Smooth muscle cell (in vitro differentiated cells): Measurements from ENCODE around the gene CASTOR1. TPM values are rescaled to one million over a fixed set of nuclear protein-coding genes. Genes with fewer than 3 reads are reported as not detected.

Experiments
- DNase-seq: peaks from one replicate; lab custom pipeline; 2025; ENCODE audit not compliant: unreplicated experiment; lab: John Stamatoyannopoulos, UW
- H2AFZ ChIP-seq: fragments of 200-600 bp; sonication (generic); 2 replicates; pipeline ENCODE4 v1.6.0; 2016; ENCODE audit warnings: antibody characterized with exemption, low read depth, mild to moderate bottlenecking
- H3F3A ChIP-seq: fragments of 200-600 bp; sonication (generic); 2 replicates; pipeline ENCODE4 v1.6.0; 2017; ENCODE audit warnings: antibody characterized with exemption, low read depth
- H3K27ac ChIP-seq: fragments of 200-600 bp; sonication (generic); 2 replicates; pipeline ENCODE4 v1.5.1; 2016; ENCODE audit warnings: low read depth, mild to moderate bottlenecking
- H3K27me3 ChIP-seq: fragments of 200-600 bp; sonication (generic); 2 replicates; pipeline ENCODE4 v1.6.1; 2016; ENCODE audit warnings: low read depth, mild to moderate bottlenecking
- H3K36me3 ChIP-seq: fragments of 200-600 bp; sonication (generic); 2 replicates; pipeline ENCODE4 v1.5.1; 2016; ENCODE audit warnings: low read depth
- H3K4me1 ChIP-seq: fragments of 200-600 bp; sonication (generic); 2 replicates; pipeline ENCODE4 v1.5.1; 2016; ENCODE audit warnings: low read depth
- H3K4me2 ChIP-seq: fragments of 200-600 bp; sonication (generic); 2 replicates; pipeline ENCODE4 v1.6.0; 2016; ENCODE audit warnings: mild to moderate bottlenecking
- H3K4me3 ChIP-seq: fragments of 200-600 bp; sonication (generic); 2 replicates; pipeline ENCODE4 v1.5.1; 2016; ENCODE audit warnings: mild to moderate bottlenecking
- H3K79me2 ChIP-seq: fragments of 200-600 bp; sonication (generic); 2 replicates; pipeline ENCODE4 v1.6.0; 2016; ENCODE audit warnings: low read depth, mild to moderate bottlenecking
- H3K9ac ChIP-seq: fragments of 200-600 bp; sonication (generic); 2 replicates; pipeline ENCODE4 v1.6.0; 2016; ENCODE audit warnings: low read depth
- H3K9me3 ChIP-seq: fragments of 200-600 bp; sonication (generic); replicated peaks from 2 replicates; pipeline ENCODE4 v1.5.1; 2016; ENCODE audit warnings: low read depth
- H4K20me1 ChIP-seq: fragments of 200-600 bp; sonication (generic); 2 replicates; pipeline ENCODE4 v1.6.0; 2016; ENCODE audit warnings: low read depth
- WGBS: methylation state at CpG from one replicate; pipeline ENCODE4 v1.1.7; 2016; ENCODE audit warnings: low lambda C conversion rate; 5-methylcytosine and 5-hydroxymethylcytosine counted together
- polyA plus RNA-seq: library from polyadenylated mRNA; unstranded; fragments of >200 nt; fragmentation: Nextera tagmentation; extraction: Ambion mirVana; gene quantifications from 2 replicates; pipeline ENCODE4 v1.2.1, GENCODE V29; 2016
- total RNA-seq: library from RNA; depleted of rRNA; stranded (reverse); fragments of >200 nt; gene quantifications from 2 replicates; pipeline ENCODE4 v1.2.3, GENCODE V29; 2014
- TF ChIP-seq, protein P1 (sequence below): fragments of 200-600 bp; sonication (generic); IDR thresholded peaks from 2 replicates; pipeline ENCODE4 v1.5.1; 2017; ENCODE audit warnings: borderline replicate concordance, mild to moderate bottlenecking, antibody characterized with exemption; ENCODE audit not compliant: insufficient read depth, poor library complexity, severe bottlenecking

Gene CASTOR1
- total and polyA plus RNA-seq, 2 experiments from 2014 or later: 9.8 to 21.8 TPM

DNA sequence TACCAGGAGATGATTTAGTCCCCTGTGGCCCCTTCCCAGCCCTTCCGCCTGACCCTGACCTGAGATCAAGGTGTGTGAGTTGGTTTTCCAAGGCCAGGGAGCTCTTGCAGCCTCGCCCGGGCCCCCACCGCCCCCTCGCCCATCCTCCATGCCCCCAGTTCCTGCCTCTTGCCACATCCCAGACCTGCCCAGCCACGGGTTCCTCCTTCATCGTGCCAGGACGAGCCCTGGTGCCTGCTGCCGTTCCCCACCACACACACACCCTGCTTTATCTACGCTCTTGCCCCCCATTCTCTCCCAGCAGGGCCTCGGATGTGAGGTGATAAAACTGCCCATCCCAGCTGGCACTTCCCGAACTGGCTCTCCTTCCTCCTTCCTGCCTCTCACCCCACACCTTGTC, 41.3 kb downstream of the CASTOR1 start:
- no peaks in the 10 kb centered on the region for H3K9me3 ChIP-seq
- no peak for DNase-seq
- TF ChIP-seq, protein P1, sequence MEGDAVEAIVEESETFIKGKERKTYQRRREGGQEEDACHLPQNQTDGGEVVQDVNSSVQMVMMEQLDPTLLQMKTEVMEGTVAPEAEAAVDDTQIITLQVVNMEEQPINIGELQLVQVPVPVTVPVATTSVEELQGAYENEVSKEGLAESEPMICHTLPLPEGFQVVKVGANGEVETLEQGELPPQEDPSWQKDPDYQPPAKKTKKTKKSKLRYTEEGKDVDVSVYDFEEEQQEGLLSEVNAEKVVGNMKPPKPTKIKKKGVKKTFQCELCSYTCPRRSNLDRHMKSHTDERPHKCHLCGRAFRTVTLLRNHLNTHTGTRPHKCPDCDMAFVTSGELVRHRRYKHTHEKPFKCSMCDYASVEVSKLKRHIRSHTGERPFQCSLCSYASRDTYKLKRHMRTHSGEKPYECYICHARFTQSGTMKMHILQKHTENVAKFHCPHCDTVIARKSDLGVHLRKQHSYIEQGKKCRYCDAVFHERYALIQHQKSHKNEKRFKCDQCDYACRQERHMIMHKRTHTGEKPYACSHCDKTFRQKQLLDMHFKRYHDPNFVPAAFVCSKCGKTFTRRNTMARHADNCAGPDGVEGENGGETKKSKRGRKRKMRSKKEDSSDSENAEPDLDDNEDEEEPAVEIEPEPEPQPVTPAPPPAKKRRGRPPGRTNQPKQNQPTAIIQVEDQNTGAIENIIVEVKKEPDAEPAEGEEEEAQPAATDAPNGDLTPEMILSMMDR: no peak
- H3K4me2 ChIP-seq: no peak overlapping the region
- no peak overlapping the region for H2AFZ ChIP-seq
- no peak overlapping the region for H3K9ac ChIP-seq
- peaks cover 16% of the 10 kb centered on the region for H3K4me1 ChIP-seq
- H3K27ac ChIP-seq: no peak overlapping the region
- no peaks in the 10 kb centered on the region for H3K27me3 ChIP-seq
- no peaks in the 10 kb centered on the region for H3K36me3 ChIP-seq
- no peak overlapping the region for H3K4me3 ChIP-seq
- peaks cover 18% of the 10 kb centered on the region for H3F3A ChIP-seq
- WGBS: 98% methylated on average over 4 of the region's 12 CpGs
- H3K79me2 ChIP-seq: peaks cover 36% of the 10 kb centered on the region
- H4K20me1 ChIP-seq: no peaks in the 10 kb centered on the region

DNA sequence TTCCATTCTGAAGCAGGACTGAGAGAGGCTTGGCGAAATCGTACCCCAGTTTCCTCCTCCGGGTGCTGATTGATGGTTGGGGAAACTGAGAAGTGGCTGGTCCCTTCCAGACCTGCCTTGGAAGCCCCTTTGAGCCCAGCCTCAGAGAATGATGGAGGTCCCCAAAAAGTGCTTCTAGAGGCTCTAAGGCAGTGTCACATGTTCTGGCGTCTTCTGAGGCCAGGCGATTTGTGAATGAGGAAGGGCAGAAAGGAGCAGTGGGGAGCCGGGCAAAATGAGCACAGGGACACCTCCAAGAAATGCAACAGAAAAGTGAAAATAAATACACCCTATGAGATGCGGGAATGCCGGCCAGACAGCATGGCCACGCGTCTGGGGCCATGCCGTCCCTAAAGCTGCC, 41.7 kb downstream of the CASTOR1 start:
- Histone ChIP-seq H3K4me2 (peak overlapping the region; percentile 97), H3K9me3 (no peaks in the 10 kb centered on the region), H3F3A (peaks cover 21% of the 10 kb centered on the region), H2AFZ (no peak overlapping the region), H3K4me1 (peaks cover 16% of the 10 kb centered on the region), H3K27ac (peak overlapping the region; percentile 79), H3K79me2 (peaks cover 40% of the 10 kb centered on the region), H3K36me3 (no peaks in the 10 kb centered on the region), H3K9ac (no peak overlapping the region), H3K27me3 (no peaks in the 10 kb centered on the region), H4K20me1 (no peaks in the 10 kb centered on the region), H3K4me3 (no peak overlapping the region)
- TF ChIP-seq, protein P1: no peak
- DNase-seq: no peak
- WGBS: 96% methylated on average over 11 of the region's 11 CpGs

DNA sequence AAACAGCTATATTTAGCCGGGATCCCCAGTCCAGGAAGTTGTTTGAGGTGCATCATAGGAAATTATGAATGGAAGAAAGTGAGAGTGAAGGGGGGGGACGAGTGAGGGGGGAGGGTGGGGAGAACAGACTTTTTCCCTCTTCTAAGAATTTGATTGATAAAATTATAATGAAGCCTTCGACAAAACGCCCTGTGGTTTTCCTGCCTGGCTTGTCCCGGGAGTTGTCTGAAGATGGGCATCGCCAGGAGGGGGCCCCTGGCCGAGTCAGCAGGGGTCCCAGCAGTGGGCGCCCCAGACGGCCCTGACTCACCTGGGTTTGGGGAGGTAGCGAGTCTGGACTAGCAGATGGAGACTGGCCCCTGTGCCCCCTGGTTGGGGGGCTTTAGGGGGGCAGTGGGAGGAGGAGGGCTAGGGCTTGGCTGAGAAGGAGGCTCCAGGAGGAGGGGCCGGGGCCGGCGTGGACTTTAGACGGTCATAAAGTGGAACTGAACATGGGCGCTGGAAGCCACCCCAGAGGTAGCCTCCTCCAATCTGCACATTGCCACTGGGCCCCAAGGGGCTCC, 42.4 kb downstream of the CASTOR1 start:
- no peak overlapping the region for H2AFZ ChIP-seq
- DNase-seq: no peak
- TF ChIP-seq, protein P1: no peak

More for the DNA sequence above, 42.4 kb downstream of the CASTOR1 start:
- Histone ChIP-seq H3K27me3 (no peaks in the 10 kb centered on the region), H3K4me1 (peaks cover 11% of the 10 kb centered on the region), H3K4me2 (peak overlapping the region; percentile 97), H3K36me3 (no peaks in the 10 kb centered on the region), H3K9me3 (no peaks in the 10 kb centered on the region), H4K20me1 (no peaks in the 10 kb centered on the region), H3K4me3 (peak overlapping the region; percentile 85), H3K27ac (peak overlapping the region; percentile 79), H3K9ac (peak overlapping the region; percentile 84), H3F3A (peaks cover 15% of the 10 kb centered on the region), H3K79me2 (peaks cover 42% of the 10 kb centered on the region)
- WGBS: 42% methylated on average over 15 of the region's 15 CpGs
